Natural killer cell (primary cell): Measurements from ENCODE around the gene OSCP1. TPM values are rescaled to one million over a fixed set of nuclear protein-coding genes. Genes with fewer than 3 reads are reported as not detected.
A peak's percentile ranks its signal among the peaks of the same experiment; 100 is the strongest.

ENCODE experiments used
- ATAC-seq, 3 donors: fragments of 150-1000 bp in 2 of 3; fragments of 200-7000 bp in 1 of 3; cut with Tn5 transposase; 1 replicate in 1 of 3; 2 replicates in 2 of 3; pipeline ENCODE4 v1.10.0; 2021; ENCODE audit warnings: mild to moderate bottlenecking in 2 of 3, moderate library complexity in 2 of 3
- DNase-seq, 2 donors: peaks; one replicate each; pipeline versions ENCODE4 v3.0.0 to v3.0.0-alpha.2; 2013 to 2021; ENCODE audit warnings: mixed read lengths in 1 of 2
- H3K27ac ChIP-seq: one replicate; pipeline ENCODE4 v1.5.1; 2013; ENCODE audit warnings: mild to moderate bottlenecking, low read length
- H3K27me3 ChIP-seq: one replicate; pipeline ENCODE4 v1.6.1; 2013; ENCODE audit warnings: low read length; ENCODE audit not compliant: control insufficient read depth, insufficient read depth
- H3K36me3 ChIP-seq: one replicate; pipeline ENCODE4 v1.6.1; 2013; ENCODE audit warnings: low read length; ENCODE audit not compliant: control insufficient read depth, insufficient read depth
- H3K4me1 ChIP-seq: one replicate; pipeline ENCODE4 v1.6.1; 2013; ENCODE audit warnings: low read length; ENCODE audit not compliant: control insufficient read depth, insufficient read depth
- H3K4me3 ChIP-seq: one replicate; pipeline ENCODE4 v1.5.1; 2013; ENCODE audit warnings: low read length
- H3K9me3 ChIP-seq: one replicate; pipeline ENCODE4 v1.6.1; 2013; ENCODE audit warnings: low read length; ENCODE audit not compliant: control insufficient read depth, insufficient read depth
- H3K27ac Mint-ChIP-seq, 2 donors: one replicate each; pipeline ENCODE4 v1.8.0; 2022; ENCODE audit warnings: mild to moderate bottlenecking in 2 of 2, mixed read lengths in 2 of 2, moderate library complexity in 1 of 2
- H3K27me3 Mint-ChIP-seq, 2 donors: one replicate each; pipeline ENCODE4 v1.8.0; 2022; ENCODE audit warnings: low read depth in 2 of 2, mixed read lengths in 2 of 2
- H3K36me3 Mint-ChIP-seq: one replicate; pipeline ENCODE4 v1.8.0; 2022; ENCODE audit warnings: mixed read lengths
- H3K4me1 Mint-ChIP-seq, 2 donors: one replicate each; pipeline ENCODE4 v1.8.0; 2022; ENCODE audit warnings: mixed read lengths in 2 of 2
- H3K4me3 Mint-ChIP-seq: one replicate; pipeline ENCODE4 v1.8.0; 2022; ENCODE audit warnings: mild to moderate bottlenecking, moderate library complexity, mixed read lengths
- H3K9me3 Mint-ChIP-seq, 2 donors: one replicate each; pipeline ENCODE4 v1.8.0; 2022; ENCODE audit warnings: mixed read lengths in 2 of 2
- CTCF ChIP-seq: fragments of 200-600 bp; IDR thresholded peaks from one replicate; pipeline ENCODE4 v1.8.0; 2022; ENCODE audit warnings: antibody characterized with exemption
- WGBS: methylation state at CpG from one replicate; pipeline ENCODE4 v1.1.7; 2013; ENCODE audit warnings: missing lambda C conversion rate; ENCODE audit not compliant: insufficient coverage; 5-methylcytosine and 5-hydroxymethylcytosine counted together
- intact Hi-C: fragments of 100-400 bp; cut with micrococcal nuclease; formaldehyde crosslinking; loops from one replicate; pipeline ENCODE4 v1.14.2; 2022
- total RNA-seq, 4 donors: library from RNA; stranded (reverse); fragments of 120-200 nt in 1 of 4; gene quantifications; one replicate each; pipeline versions ENCODE4 v1.2.3 to v1.2.4, GENCODE V29; 2013 to 2022

Gene OSCP1
- total RNA-seq, 3 donors from 2014 or later (not counting 1 experiment from before 2014, with no cell fraction given): 2.3 TPM; not detected in 2

GRCh38 chr1:36425791-36426190, 24.5 kb downstream of the OSCP1 start:
- no peak overlapping the region for H3K27ac ChIP-seq
- Mint-ChIP-seq H3K9me3 (no peaks in the 10 kb centered on the region), H3K27me3 (no peaks in the 10 kb centered on the region), H3K27ac (no peak overlapping the region), H3K4me3 (no peak overlapping the region), H3K4me1 (peaks cover 7 to 9% of the 10 kb centered on the region in 2 donors), H3K36me3 (no peaks in the 10 kb centered on the region)
- no peaks in the 10 kb centered on the region for H3K36me3 ChIP-seq
- intact Hi-C loops: no loop called here
- ATAC-seq: no peak
- WGBS: 81% methylated on average over 4 of the region's 4 CpGs
- peaks cover 3% of the 10 kb centered on the region for H3K4me1 ChIP-seq
- H3K4me3 ChIP-seq: no peak overlapping the region
- no peaks in the 10 kb centered on the region for H3K9me3 ChIP-seq
- TF ChIP-seq CTCF: no peak
- no peak for DNase-seq
- no peaks in the 10 kb centered on the region for H3K27me3 ChIP-seq

DNA sequence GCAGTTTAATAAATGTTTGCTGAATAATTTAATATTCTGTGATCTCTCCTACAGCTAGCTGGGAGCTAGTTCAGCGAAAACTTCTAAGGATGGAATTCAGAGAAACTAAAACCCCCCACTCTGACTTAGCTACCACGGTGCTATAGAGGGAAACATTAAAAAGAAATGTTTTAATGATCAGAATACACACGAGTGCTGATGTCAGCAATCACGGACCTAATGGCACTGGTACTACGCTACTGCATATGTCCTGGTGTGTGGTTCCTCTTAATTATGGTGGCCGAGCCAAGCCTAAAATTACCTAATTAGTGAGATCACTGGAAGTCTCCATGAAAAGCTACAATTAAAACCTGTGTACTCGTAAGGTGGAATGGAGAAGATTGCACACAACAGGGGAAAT, 28.6 kb downstream of the OSCP1 start:
- Mint-ChIP-seq H3K4me1 (peaks cover 11 to 13% of the 10 kb centered on the region in 2 donors), H3K4me3 (no peak overlapping the region), H3K27me3 (no peaks in the 10 kb centered on the region), H3K9me3 (no peaks in the 10 kb centered on the region), H3K27ac (peak overlapping the region in 1 of 2 donors; percentile 70), H3K36me3 (no peaks in the 10 kb centered on the region)
- intact Hi-C loops: loop anchor here (2.0 kb wide), 1 partner anchor 323 kb away; no protein-coding TSS in a partner anchor
- DNase-seq (no peak), ATAC-seq (no peak)
- Histone ChIP-seq H3K36me3 (no peaks in the 10 kb centered on the region), H3K4me1 (peaks cover 5% of the 10 kb centered on the region), H3K4me3 (no peak overlapping the region), H3K27ac (no peak overlapping the region), H3K27me3 (no peaks in the 10 kb centered on the region), H3K9me3 (no peaks in the 10 kb centered on the region)
- WGBS: 77% methylated on average over 6 of the region's 7 CpGs
- TF ChIP-seq CTCF: no peak

DNA sequence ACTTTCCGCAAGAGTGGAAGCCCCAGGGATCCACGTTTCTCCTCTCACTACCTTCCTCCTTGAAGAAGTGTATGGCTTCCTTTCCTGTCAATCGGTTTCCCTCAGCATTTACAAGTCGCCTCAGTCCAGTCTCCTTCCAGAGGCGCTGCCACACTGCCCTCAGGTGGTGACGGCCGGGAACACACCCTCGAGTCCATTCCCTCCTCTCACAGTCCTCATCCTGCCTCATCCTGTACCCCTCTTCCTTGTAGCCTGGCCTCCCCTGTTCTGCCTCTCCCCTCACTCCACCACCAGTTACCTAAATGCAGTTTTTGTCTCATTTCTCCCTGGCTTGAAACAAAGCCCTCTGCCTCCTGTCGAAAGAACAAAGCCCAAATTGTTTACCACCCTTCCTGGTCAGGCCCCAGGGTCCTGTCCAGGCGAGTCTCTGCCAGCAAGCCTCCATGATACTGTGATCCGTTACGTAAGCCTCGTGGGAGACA, 29.4 kb downstream of the OSCP1 start:
- Histone ChIP-seq H3K27ac (no peak overlapping the region), H3K27me3 (no peaks in the 10 kb centered on the region), H3K4me1 (peaks cover 5% of the 10 kb centered on the region), H3K9me3 (no peaks in the 10 kb centered on the region), H3K4me3 (no peak overlapping the region), H3K36me3 (no peaks in the 10 kb centered on the region)
- peak overlapping the region in 1 of 2 donors; percentile 70 for H3K27ac Mint-ChIP-seq
- TF ChIP-seq CTCF: peak; percentile 86
- no peaks in the 10 kb centered on the region for H3K27me3 Mint-ChIP-seq
- intact Hi-C loops: loop anchor here (1.0 to 2.0 kb wide), 2 partner anchors 79 to 322 kb away; no protein-coding TSS in a partner anchor
- H3K9me3 Mint-ChIP-seq: no peaks in the 10 kb centered on the region
- DNase-seq: peak; percentile 85 to 93
- peaks cover 11 to 13% of the 10 kb centered on the region in 2 donors for H3K4me1 Mint-ChIP-seq
- ATAC-seq: peak; percentile 97 to 100 (median 100)
- H3K4me3 Mint-ChIP-seq: no peak overlapping the region
- no peaks in the 10 kb centered on the region for H3K36me3 Mint-ChIP-seq
- WGBS: 25% methylated on average over 13 of the region's 13 CpGs

GRCh38 chr1:36420409-36420808, 29.8 kb downstream of the OSCP1 start:
- Mint-ChIP-seq H3K9me3 (no peaks in the 10 kb centered on the region), H3K4me1 (peaks cover 11 to 13% of the 10 kb centered on the region in 2 donors), H3K27me3 (no peaks in the 10 kb centered on the region), H3K4me3 (no peak overlapping the region), H3K27ac (no peak overlapping the region), H3K36me3 (no peaks in the 10 kb centered on the region)
- 63% methylated on average over 5 of the region's 5 CpGs for WGBS
- TF ChIP-seq CTCF: no peak
- Histone ChIP-seq H3K27ac (no peak overlapping the region), H3K36me3 (no peaks in the 10 kb centered on the region), H3K9me3 (no peaks in the 10 kb centered on the region), H3K27me3 (no peaks in the 10 kb centered on the region), H3K4me3 (no peak overlapping the region), H3K4me1 (peaks cover 5% of the 10 kb centered on the region)
- DNase-seq: no peak
- no peak for ATAC-seq
- intact Hi-C loops: loop anchor here (1.0 to 2.0 kb wide), 2 partner anchors 78 to 322 kb away; no protein-coding TSS in a partner anchor
